ENCODE data around the gene AIP.

AIP gene

DNA sequence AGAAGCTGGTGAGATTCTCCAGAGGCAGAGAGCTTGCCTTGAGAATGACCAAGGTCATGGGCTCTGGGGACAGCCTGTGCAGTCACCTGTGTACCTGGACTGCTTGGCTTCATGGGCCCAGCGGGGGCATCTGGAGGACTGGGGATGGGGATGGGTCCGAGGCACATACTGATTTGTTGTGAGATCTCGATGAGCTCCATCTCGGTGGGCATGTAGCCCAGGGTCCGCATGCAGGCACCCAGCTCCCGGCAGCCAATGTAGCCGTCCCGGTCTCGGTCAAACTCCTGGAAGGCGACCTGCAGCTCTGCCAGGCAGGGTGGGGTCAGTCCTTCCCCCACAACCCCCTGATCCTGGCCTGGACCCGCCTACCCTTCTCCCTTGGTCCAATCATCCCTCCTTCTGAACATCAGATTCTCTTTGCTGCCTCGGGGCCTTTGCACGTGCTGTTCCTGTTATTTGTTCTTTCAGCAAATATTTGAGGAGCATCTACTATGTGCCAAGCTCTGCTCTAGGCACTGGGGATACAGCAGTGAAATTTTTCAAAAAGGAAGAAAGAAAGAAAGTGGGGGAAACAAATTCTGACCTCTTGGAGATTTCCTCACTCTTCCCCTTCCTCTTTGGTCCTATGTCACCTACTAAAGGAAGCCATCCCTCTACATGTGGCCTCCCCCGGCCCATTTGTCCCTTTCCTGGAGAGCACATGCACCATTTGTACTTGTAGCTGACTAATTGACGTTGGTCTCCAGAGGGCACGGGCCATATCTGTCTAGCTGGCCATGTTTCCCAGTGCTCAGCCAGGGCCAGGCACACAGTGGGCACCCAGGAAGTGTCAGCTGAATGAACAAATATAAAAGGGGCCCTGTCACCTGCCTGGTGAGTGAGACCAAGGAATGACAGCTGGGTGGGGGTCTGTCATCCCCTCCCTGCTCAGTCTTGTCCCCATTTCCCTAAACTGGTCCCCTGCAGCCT lies 38.3 kb downstream of the AIP start:
- Histone ChIP-seq H3K4me3 (ENCODE audit: low read depth in 1 of 2, low read length in 2 of 2) (no peak overlapping the region), H3K36me3 (ENCODE audit: control insufficient read depth in 1 of 2, insufficient read depth in 2 of 2, low read length in 2 of 2) (no peaks in the 10 kb centered on the region), H3K27me3 (ENCODE audit: control insufficient read depth in 1 of 2, insufficient read depth in 2 of 2, low read length in 2 of 2) (no peaks in the 10 kb centered on the region), H3K4me1 (ENCODE audit: control insufficient read depth in 1 of 2, insufficient read depth in 2 of 2, low read length in 2 of 2) (peaks cover 7 to 8% of the 10 kb centered on the region in 2 donors), H3K9me3 (ENCODE audit: control insufficient read depth in 1 of 2, low read length in 2 of 2) (no peaks in the 10 kb centered on the region), H3K27ac (ENCODE audit: low read depth, low read length) (no peak overlapping the region), H3K9ac (ENCODE audit: low read depth in 1 of 2, low read length in 2 of 2) (no peak overlapping the region)

DNA sequence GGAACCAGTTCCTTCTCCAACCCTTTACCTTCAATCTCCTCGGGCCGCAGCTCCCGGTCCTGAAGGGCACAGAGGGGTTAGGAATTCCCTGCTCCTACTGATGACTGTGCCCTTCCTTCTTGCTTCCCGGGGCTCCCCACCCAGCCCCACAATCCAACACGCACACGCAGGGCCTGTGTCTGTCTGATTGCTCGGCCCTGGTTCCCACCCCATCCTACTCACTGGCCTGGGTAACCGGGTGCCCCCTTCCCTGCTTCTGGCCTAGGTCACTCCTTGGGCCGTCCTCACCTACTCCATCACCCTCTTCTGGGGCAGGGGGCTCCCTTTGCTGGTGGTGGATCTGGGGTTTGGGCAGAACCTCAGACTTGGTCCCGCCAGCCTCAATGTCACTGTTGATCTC lies 39.1 kb downstream of the AIP start:
- Histone ChIP-seq H3K4me3 (ENCODE audit: low read depth in 1 of 2, low read length in 2 of 2) (no peak overlapping the region), H3K27ac (ENCODE audit: low read depth, low read length) (no peak overlapping the region), H3K9ac (ENCODE audit: low read depth in 1 of 2, low read length in 2 of 2) (no peak overlapping the region), H3K4me1 (ENCODE audit: control insufficient read depth in 1 of 2, insufficient read depth in 2 of 2, low read length in 2 of 2) (peaks cover 7 to 8% of the 10 kb centered on the region in 2 donors), H3K36me3 (ENCODE audit: control insufficient read depth in 1 of 2, insufficient read depth in 2 of 2, low read length in 2 of 2) (no peaks in the 10 kb centered on the region), H3K27me3 (ENCODE audit: control insufficient read depth in 1 of 2, insufficient read depth in 2 of 2, low read length in 2 of 2) (no peaks in the 10 kb centered on the region), H3K9me3 (ENCODE audit: control insufficient read depth in 1 of 2, low read length in 2 of 2) (no peaks in the 10 kb centered on the region)

DNA sequence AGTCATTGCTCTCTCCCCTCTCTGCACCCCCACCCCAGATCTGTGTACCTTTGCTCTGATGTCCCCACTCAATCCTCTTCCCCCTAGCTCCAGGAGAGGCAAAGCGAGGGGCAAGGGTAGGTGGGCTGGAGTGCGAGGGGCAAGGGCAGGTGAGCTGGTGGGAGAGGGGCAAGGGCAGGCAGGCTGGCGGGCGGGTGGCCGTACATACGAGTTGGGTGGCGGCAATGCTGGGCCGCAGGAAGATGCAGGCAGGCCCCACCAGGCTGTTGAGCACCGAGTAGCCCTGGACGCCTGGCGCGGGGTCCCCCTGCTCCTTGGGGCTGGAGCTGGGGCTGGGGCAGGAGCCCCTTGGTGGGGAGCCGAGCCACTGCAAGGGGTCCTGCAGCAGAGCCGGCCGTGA lies 39.5 kb downstream of the AIP start:
- H3K27ac ChIP-seq (ENCODE audit: low read depth, low read length), result no peak overlapping the region
- no peak overlapping the region for H3K9ac ChIP-seq (ENCODE audit: low read depth in 1 of 2, low read length in 2 of 2)
- H3K4me1 ChIP-seq (ENCODE audit: control insufficient read depth in 1 of 2, insufficient read depth in 2 of 2, low read length in 2 of 2), result peaks cover 7 to 8% of the 10 kb centered on the region in 2 donors
- no peak overlapping the region for H3K4me3 ChIP-seq (ENCODE audit: low read depth in 1 of 2, low read length in 2 of 2)
- H3K9me3 ChIP-seq (ENCODE audit: control insufficient read depth in 1 of 2, low read length in 2 of 2), result no peaks in the 10 kb centered on the region
- H3K27me3 ChIP-seq (ENCODE audit: control insufficient read depth in 1 of 2, insufficient read depth in 2 of 2, low read length in 2 of 2), result no peaks in the 10 kb centered on the region
- H3K36me3 ChIP-seq (ENCODE audit: control insufficient read depth in 1 of 2, insufficient read depth in 2 of 2, low read length in 2 of 2), result no peaks in the 10 kb centered on the region

DNA sequence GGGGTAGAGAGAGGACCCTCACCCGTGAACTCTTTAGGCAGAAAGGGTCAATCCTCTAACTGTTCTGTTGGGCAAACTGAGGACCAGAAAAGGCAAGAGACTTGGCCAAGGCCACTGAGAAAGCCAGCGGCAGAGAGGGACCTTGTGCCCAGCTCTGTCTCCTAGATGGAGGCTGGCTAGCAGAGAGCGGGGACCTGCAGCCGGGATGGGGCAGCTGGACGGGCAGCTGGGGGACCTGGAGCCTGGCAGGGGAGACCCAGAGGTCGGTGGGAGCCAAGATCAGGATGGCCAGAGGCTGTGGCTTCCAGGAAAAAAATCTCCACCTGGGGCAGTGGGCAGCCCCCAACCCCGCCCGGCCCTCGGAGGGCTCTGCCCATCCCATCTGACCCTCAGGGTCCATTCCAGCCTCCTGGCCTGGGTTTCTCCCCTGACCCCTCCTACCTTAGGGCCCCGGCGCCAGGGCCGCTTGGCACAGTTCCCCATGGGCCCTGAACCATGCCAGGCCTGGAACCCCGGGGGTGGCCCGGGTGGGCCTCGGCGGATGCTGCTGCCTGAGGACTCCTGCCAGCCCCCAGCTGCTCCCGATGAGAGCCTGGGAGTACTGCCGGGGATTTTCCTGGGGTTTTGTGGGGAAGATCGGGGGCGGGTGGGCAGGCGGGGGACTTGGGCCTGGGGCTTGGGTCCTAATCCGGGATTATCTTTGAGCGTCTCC lies 40.2 kb downstream of the AIP start, which contains the start of gene CABP2:
Gene CABP2, minus strand, starts transcription at position 603 of the 712 bp plus-strand sequence. Its CDS starts 120 bp downstream, at position 483.
- H3K36me3 ChIP-seq (ENCODE audit: control insufficient read depth in 1 of 2, insufficient read depth in 2 of 2, low read length in 2 of 2), result no peaks in the 10 kb centered on the region

DNA sequence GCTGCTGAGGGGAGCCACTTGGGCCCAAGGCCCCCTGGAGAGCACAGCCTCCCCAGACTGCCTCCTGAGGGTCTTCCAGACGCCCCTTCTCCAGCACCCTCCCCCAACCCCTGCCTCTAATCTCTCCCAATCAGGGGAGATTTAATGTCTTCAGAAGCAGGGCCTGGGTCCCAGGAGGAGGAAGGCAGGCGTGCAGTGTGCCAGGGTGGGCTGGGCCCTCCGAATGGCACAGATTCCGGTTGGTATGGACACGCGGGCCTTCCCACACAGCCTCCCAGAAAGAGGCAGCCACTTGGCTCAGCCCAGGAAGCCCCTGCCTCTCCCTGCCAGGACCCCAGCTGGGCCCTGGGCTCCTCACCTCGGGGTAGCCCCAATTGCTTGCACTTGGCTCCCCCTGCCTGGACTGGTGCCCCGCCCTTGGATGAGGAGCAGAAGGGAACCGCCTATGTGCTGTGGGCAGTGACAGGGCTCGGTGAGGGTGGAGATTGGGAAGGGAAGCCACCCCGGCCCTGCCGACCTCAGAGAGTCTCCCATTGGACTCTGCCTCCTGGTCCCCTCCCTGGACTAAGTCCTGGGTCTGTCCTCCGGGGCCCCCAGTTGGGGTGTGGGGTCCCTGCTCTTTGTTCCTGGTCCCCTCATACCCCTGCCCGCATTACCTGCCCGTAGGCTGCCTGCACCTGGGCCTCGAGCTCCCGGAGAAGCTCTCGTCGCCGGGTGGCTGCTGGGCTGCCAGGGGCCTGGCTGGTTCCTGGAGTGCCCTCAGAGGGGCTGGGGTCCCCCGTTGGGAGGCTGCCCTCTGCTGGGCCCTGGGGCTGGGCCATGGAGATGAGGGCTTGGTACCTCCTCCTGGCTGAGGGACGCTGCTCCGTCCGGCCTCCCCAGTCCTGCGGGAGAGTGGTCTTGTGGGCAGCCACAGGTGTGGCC lies 41.0 kb downstream of the AIP start:
- H3K4me3 ChIP-seq (ENCODE audit: low read depth in 1 of 2, low read length in 2 of 2), result no peak overlapping the region
- H3K27me3 ChIP-seq (ENCODE audit: control insufficient read depth in 1 of 2, insufficient read depth in 2 of 2, low read length in 2 of 2), result no peaks in the 10 kb centered on the region
- no peaks in the 10 kb centered on the region for H3K36me3 ChIP-seq (ENCODE audit: control insufficient read depth in 1 of 2, insufficient read depth in 2 of 2, low read length in 2 of 2)
- no peak overlapping the region for H3K9ac ChIP-seq (ENCODE audit: low read depth in 1 of 2, low read length in 2 of 2)
- H3K4me1 ChIP-seq (ENCODE audit: control insufficient read depth in 1 of 2, insufficient read depth in 2 of 2, low read length in 2 of 2), result peaks cover 7 to 8% of the 10 kb centered on the region in 2 donors
- H3K27ac ChIP-seq (ENCODE audit: low read depth, low read length), result no peak overlapping the region
- H3K9me3 ChIP-seq (ENCODE audit: control insufficient read depth in 1 of 2, low read length in 2 of 2), result no peaks in the 10 kb centered on the region

More for the DNA sequence above, 40.2 kb downstream of the AIP start, which contains the start of gene CABP2:
- H3K4me1 ChIP-seq (ENCODE audit: control insufficient read depth in 1 of 2, insufficient read depth in 2 of 2, low read length in 2 of 2), result peaks cover 7 to 8% of the 10 kb centered on the region in 2 donors
- no peaks in the 10 kb centered on the region for H3K9me3 ChIP-seq (ENCODE audit: control insufficient read depth in 1 of 2, low read length in 2 of 2)
- no peak within 1 kb of the TSS for H3K9ac ChIP-seq (ENCODE audit: low read depth in 1 of 2, low read length in 2 of 2)
- no peak within 1 kb of the TSS for H3K27ac ChIP-seq (ENCODE audit: low read depth, low read length)
- no peaks in the 10 kb centered on the region for H3K27me3 ChIP-seq (ENCODE audit: control insufficient read depth in 1 of 2, insufficient read depth in 2 of 2, low read length in 2 of 2)
- no peak within 1 kb of the TSS for H3K4me3 ChIP-seq (ENCODE audit: low read depth in 1 of 2, low read length in 2 of 2)

DNA sequence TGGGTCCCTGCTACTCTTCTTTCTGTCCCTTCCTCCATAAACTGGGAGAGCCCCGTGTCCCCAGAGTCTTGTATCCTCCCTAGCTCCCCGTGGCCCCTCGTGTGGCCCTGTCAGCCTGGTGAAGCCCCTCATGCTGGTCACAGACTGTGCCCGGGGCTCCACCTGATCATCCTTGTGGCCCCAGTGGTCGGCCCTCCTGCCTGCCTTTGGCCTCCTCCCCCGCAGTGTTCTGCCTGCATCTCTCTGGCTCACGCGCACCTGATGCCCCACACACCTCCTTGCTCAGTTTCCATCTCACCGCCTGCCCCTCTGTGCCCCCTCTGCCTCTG lies 41.6 kb downstream of the AIP start:
- H3K4me3 ChIP-seq (ENCODE audit: low read depth in 1 of 2, low read length in 2 of 2), result no peak overlapping the region
- no peaks in the 10 kb centered on the region for H3K9me3 ChIP-seq (ENCODE audit: control insufficient read depth in 1 of 2, low read length in 2 of 2)
- no peaks in the 10 kb centered on the region for H3K27me3 ChIP-seq (ENCODE audit: control insufficient read depth in 1 of 2, insufficient read depth in 2 of 2, low read length in 2 of 2)
- no peak overlapping the region for H3K9ac ChIP-seq (ENCODE audit: low read depth in 1 of 2, low read length in 2 of 2)
- peaks cover 7 to 8% of the 10 kb centered on the region in 2 donors for H3K4me1 ChIP-seq (ENCODE audit: control insufficient read depth in 1 of 2, insufficient read depth in 2 of 2, low read length in 2 of 2)
- no peaks in the 10 kb centered on the region for H3K36me3 ChIP-seq (ENCODE audit: control insufficient read depth in 1 of 2, insufficient read depth in 2 of 2, low read length in 2 of 2)
- H3K27ac ChIP-seq (ENCODE audit: low read depth, low read length), result no peak overlapping the region

DNA sequence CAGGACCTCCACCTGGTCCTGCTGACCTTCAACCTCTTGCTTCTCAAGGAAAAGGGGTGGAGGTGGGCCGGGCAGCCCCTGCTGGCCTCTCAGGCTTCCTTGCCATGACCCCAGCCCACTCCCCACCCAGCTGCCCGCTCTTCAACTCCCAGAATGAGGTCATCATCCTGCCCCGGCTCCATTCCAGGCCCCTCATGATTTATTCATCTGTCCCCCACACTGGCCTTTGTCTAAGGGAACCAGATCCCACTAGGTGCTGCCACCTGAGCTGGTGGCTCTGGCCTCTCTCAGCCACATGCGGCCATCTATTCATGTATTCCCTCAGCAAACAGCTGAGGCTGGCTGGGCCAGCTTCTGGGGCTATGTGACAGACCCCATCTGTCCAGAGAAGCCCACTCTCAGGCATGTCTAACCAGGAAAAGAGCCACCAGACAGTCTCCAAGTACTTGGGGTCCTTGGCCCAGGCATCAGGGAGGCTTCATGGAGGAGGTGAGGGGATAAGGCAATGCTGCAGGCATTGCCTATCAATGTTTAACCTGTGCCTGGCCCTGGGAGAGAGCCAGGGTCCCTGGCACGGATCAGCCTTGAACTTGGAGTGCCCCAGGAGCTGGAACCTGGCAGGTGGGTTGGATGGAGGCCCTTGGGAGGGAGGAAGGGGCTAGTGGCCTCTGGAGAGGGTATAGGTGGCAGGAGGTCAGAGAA lies 42.6 kb downstream of the AIP start:
- H3K4me3 ChIP-seq (ENCODE audit: low read depth in 1 of 2, low read length in 2 of 2), result no peak overlapping the region
- H3K27ac ChIP-seq (ENCODE audit: low read depth, low read length), result no peak overlapping the region
- no peaks in the 10 kb centered on the region for H3K27me3 ChIP-seq (ENCODE audit: control insufficient read depth in 1 of 2, insufficient read depth in 2 of 2, low read length in 2 of 2)
- H3K9ac ChIP-seq (ENCODE audit: low read depth in 1 of 2, low read length in 2 of 2), result no peak overlapping the region
- no peaks in the 10 kb centered on the region for H3K9me3 ChIP-seq (ENCODE audit: control insufficient read depth in 1 of 2, low read length in 2 of 2)
- no peaks in the 10 kb centered on the region for H3K36me3 ChIP-seq (ENCODE audit: control insufficient read depth in 1 of 2, insufficient read depth in 2 of 2, low read length in 2 of 2)
- peaks cover 7 to 8% of the 10 kb centered on the region in 2 donors for H3K4me1 ChIP-seq (ENCODE audit: control insufficient read depth in 1 of 2, insufficient read depth in 2 of 2, low read length in 2 of 2)

DNA sequence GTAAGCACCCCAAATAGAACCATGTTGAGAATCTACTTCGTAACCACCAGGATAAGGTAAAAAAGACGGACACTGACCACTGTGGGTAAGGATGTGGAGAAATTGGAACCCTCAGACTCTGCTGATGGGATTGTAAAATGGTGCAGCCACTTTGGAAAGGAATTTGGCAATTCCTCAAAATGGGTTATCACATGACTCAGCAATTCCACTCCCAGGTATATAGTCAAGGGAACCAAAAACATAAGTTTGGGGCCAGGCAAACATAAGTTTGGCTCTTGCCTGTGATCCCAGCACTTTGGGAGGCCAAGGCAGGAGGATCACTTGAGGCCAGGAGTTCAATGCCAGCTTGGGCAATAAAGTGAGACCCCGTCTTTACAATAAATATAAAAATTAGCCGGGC lies 45.5 kb downstream of the AIP start:
- peaks cover 7 to 8% of the 10 kb centered on the region in 2 donors for H3K4me1 ChIP-seq (ENCODE audit: control insufficient read depth in 1 of 2, insufficient read depth in 2 of 2, low read length in 2 of 2)
- H3K9me3 ChIP-seq (ENCODE audit: control insufficient read depth in 1 of 2, low read length in 2 of 2), result peaks cover 0 to 3% of the 10 kb centered on the region in 2 donors
- no peak overlapping the region for H3K4me3 ChIP-seq (ENCODE audit: low read depth in 1 of 2, low read length in 2 of 2)
- H3K27me3 ChIP-seq (ENCODE audit: control insufficient read depth in 1 of 2, insufficient read depth in 2 of 2, low read length in 2 of 2), result no peaks in the 10 kb centered on the region
- no peak overlapping the region for H3K9ac ChIP-seq (ENCODE audit: low read depth in 1 of 2, low read length in 2 of 2)
- no peak overlapping the region for H3K27ac ChIP-seq (ENCODE audit: low read depth, low read length)
- H3K36me3 ChIP-seq (ENCODE audit: control insufficient read depth in 1 of 2, insufficient read depth in 2 of 2, low read length in 2 of 2), result no peaks in the 10 kb centered on the region

DNA sequence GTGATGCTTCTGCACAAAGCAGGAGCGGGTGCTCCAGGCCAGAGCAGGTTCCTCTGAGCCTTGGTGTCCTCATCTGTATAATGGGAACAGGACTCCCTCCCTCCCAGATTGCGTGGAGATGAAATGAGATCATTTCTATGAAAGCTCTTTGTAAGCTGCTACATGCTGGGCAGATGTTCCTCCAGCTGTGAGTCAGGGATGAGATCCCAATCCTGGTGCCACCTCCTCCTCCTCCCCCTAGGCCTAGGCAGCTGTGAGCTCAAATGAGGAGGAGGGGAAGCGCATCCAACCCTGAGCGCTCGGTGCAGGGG lies 47.4 kb downstream of the AIP start:
- no peaks in the 10 kb centered on the region for H3K36me3 ChIP-seq (ENCODE audit: control insufficient read depth in 1 of 2, insufficient read depth in 2 of 2, low read length in 2 of 2)
- no peaks in the 10 kb centered on the region for H3K27me3 ChIP-seq (ENCODE audit: control insufficient read depth in 1 of 2, insufficient read depth in 2 of 2, low read length in 2 of 2)
- no peak overlapping the region for H3K4me3 ChIP-seq (ENCODE audit: low read depth in 1 of 2, low read length in 2 of 2)
- H3K4me1 ChIP-seq (ENCODE audit: control insufficient read depth in 1 of 2, insufficient read depth in 2 of 2, low read length in 2 of 2), result peaks cover 7% of the 10 kb centered on the region in 2 donors
- H3K27ac ChIP-seq (ENCODE audit: low read depth, low read length), result no peak overlapping the region
- H3K9me3 ChIP-seq (ENCODE audit: control insufficient read depth in 1 of 2, low read length in 2 of 2), result peaks cover 3 to 9% of the 10 kb centered on the region in 2 donors
- H3K9ac ChIP-seq (ENCODE audit: low read depth in 1 of 2, low read length in 2 of 2), result no peak overlapping the region
